Measurements from ENCODE around the gene GFRA1.

GFRA1 gene

GRCh38 chr10:116270771-116271592, 2.0 kb downstream of the GFRA1 start:
- no peak for DNase-seq

GRCh38 chr10:116270126-116270770, 2.8 kb downstream of the GFRA1 start:
- DNase-seq = no peak

- DNase-seq = no peak
Measured at GRCh38 chr10:116269619-116270018, 3.4 kb downstream of the GFRA1 start.

- no peak for DNase-seq
Measured at GRCh38 chr10:116268976-116269375, 4.0 kb downstream of the GFRA1 start.

GRCh38 chr10:116265686-116266085, 7.3 kb downstream of the GFRA1 start:
- no peak for DNase-seq

GRCh38 chr10:116263870-116264655, 8.9 kb downstream of the GFRA1 start:
- no peak for DNase-seq

- no peak for DNase-seq
Measured at GRCh38 chr10:116262678-116263077, 10.3 kb downstream of the GFRA1 start.

- no peak for DNase-seq
Measured at GRCh38 chr10:116260599-116260998, 12.4 kb downstream of the GFRA1 start.

GRCh38 chr10:116259638-116260037, 13.4 kb downstream of the GFRA1 start:
- no peak for DNase-seq

GRCh38 chr10:116257785-116258184, 15.2 kb downstream of the GFRA1 start:
- no peak for DNase-seq

- DNase-seq = no peak
Measured at GRCh38 chr10:116256752-116257259, 16.2 kb downstream of the GFRA1 start.

GRCh38 chr10:116255886-116256751, 16.9 kb downstream of the GFRA1 start:
- DNase-seq = no peak

- DNase-seq = no peak
Measured at GRCh38 chr10:116254422-116255155, 18.4 kb downstream of the GFRA1 start.

- no peak for DNase-seq
Measured at GRCh38 chr10:116253716-116254115, 19.3 kb downstream of the GFRA1 start.

- DNase-seq = no peak
Measured at GRCh38 chr10:116251602-116252395, 21.2 kb downstream of the GFRA1 start.

GRCh38 chr10:116247691-116248090, 25.3 kb downstream of the GFRA1 start:
- no peak for DNase-seq

GRCh38 chr10:116246263-116246662, 26.7 kb downstream of the GFRA1 start:
- DNase-seq = no peak

- DNase-seq = no peak
Measured at GRCh38 chr10:116245156-116245555, 27.9 kb downstream of the GFRA1 start.

GRCh38 chr10:116241642-116242410, 31.2 kb downstream of the GFRA1 start:
- no peak for DNase-seq

- no peak for DNase-seq
Measured at GRCh38 chr10:116241085-116241484, 31.9 kb downstream of the GFRA1 start.

Measured in activated gamma-delta T cell (primary cell).